ENCODE data around the gene FRYL.

- TF ChIP-seq POLR2A (IDR thresholded peaks at IDR 0.05; ENCODE audit: low read depth, low read length): no peak
- TF ChIP-seq POLR2AphosphoS5 (IDR thresholded peaks at IDR 0.05; ENCODE audit: low read depth, low read length): no peak
Measured at GRCh38 chr4:48641401-48641800, 138.7 kb downstream of the FRYL start.
